ENCODE data around the gene MANF.

DNA sequence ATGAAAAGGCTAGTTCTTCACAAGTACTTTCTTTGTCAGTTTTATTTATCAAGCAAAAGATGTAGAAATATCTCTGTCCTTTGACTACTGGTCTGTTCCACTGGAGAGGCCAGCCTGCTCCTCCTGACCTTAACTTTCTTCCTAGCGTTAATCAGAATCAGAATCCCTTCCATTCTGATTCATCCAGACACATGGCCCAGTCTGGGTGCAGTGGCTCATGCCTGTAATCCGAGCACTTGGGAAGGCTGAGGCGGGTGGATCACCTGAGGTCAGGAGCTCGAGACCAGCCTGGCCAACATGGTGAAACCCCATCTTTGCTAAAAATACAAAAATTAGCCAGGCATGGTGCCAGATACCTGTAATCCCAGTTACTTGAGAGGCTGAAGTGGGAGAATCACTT lies 32.0 kb upstream of the MANF start:
- TF ChIP-seq ESRRG (CRISPR knock-in tag; IDR thresholded peaks at IDR 0.05) = no peak
- TF ChIP-seq RARB (CRISPR knock-in tag; IDR thresholded peaks at IDR 0.05) = no peak
- TF ChIP-seq, protein P1, sequence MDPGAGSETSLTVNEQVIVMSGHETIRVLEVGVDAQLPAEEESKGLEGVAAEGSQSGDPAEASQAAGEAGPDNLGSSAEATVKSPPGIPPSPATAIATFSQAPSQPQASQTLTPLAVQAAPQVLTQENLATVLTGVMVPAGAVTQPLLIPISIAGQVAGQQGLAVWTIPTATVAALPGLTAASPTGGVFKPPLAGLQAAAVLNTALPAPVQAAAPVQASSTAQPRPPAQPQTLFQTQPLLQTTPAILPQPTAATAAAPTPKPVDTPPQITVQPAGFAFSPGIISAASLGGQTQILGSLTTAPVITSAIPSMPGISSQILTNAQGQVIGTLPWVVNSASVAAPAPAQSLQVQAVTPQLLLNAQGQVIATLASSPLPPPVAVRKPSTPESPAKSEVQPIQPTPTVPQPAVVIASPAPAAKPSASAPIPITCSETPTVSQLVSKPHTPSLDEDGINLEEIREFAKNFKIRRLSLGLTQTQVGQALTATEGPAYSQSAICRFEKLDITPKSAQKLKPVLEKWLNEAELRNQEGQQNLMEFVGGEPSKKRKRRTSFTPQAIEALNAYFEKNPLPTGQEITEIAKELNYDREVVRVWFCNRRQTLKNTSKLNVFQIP (CRISPR knock-in tag; IDR thresholded peaks at IDR 0.05; ENCODE audit: borderline replicate concordance, low read depth) = no peak
- TF ChIP-seq, protein P2, sequence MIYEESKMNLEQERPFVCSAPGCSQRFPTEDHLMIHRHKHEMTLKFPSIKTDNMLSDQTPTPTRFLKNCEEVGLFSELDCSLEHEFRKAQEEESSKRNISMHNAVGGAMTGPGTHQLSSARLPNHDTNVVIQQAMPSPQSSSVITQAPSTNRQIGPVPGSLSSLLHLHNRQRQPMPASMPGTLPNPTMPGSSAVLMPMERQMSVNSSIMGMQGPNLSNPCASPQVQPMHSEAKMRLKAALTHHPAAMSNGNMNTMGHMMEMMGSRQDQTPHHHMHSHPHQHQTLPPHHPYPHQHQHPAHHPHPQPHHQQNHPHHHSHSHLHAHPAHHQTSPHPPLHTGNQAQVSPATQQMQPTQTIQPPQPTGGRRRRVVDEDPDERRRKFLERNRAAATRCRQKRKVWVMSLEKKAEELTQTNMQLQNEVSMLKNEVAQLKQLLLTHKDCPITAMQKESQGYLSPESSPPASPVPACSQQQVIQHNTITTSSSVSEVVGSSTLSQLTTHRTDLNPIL (CRISPR knock-in tag; IDR thresholded peaks at IDR 0.05; ENCODE audit: low read depth) = no peak
- no peak for TF ChIP-seq ISL1 (CRISPR knock-in tag; IDR thresholded peaks at IDR 0.05)
- no peak for TF ChIP-seq ZNF8 (CRISPR knock-in tag; IDR thresholded peaks at IDR 0.05)
- TF ChIP-seq BACH2 (CRISPR knock-in tag; IDR thresholded peaks at IDR 0.05; ENCODE audit: borderline replicate concordance) = no peak
- no peak for TF ChIP-seq ZFP30 (CRISPR knock-in tag; IDR thresholded peaks at IDR 0.05)
- TF ChIP-seq, protein P3, sequence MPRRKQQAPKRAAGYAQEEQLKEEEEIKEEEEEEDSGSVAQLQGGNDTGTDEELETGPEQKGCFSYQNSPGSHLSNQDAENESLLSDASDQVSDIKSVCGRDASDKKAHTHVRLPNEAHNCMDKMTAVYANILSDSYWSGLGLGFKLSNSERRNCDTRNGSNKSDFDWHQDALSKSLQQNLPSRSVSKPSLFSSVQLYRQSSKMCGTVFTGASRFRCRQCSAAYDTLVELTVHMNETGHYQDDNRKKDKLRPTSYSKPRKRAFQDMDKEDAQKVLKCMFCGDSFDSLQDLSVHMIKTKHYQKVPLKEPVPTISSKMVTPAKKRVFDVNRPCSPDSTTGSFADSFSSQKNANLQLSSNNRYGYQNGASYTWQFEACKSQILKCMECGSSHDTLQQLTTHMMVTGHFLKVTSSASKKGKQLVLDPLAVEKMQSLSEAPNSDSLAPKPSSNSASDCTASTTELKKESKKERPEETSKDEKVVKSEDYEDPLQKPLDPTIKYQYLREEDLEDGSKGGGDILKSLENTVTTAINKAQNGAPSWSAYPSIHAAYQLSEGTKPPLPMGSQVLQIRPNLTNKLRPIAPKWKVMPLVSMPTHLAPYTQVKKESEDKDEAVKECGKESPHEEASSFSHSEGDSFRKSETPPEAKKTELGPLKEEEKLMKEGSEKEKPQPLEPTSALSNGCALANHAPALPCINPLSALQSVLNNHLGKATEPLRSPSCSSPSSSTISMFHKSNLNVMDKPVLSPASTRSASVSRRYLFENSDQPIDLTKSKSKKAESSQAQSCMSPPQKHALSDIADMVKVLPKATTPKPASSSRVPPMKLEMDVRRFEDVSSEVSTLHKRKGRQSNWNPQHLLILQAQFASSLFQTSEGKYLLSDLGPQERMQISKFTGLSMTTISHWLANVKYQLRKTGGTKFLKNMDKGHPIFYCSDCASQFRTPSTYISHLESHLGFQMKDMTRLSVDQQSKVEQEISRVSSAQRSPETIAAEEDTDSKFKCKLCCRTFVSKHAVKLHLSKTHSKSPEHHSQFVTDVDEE (CRISPR knock-in tag; IDR thresholded peaks at IDR 0.05) = no peak
- TF ChIP-seq ZFP3 (CRISPR knock-in tag; IDR thresholded peaks at IDR 0.05) = no peak

Measured in SK-N-SH treated with all-trans-retinoic acid at 6 μM for 48 hours (cell line).